ENCODE measurements around the gene SPEF1.

- TF ChIP-seq EZH2phosphoT487 (IDR thresholded peaks at IDR 0.05; ENCODE audit: insufficient read depth, low read depth) (no peak), EZH2 (IDR thresholded peaks at IDR 0.05; ENCODE audit: insufficient read depth, poor library complexity, severe bottlenecking) (no peak)
Measured at GRCh38 chr20:3775457-3776108, 5.7 kb downstream of the SPEF1 start.

Data from GM23248 (cell line).